HepG2 (cell line): ENCODE results near the gene RMI1.

ENCODE experiments used
- FLYWCH1 ChIP-seq: sonication (generic); formaldehyde crosslinking; IDR thresholded peaks from 2 replicates; pipeline ENCODE4 v1.8.1; 2023; ENCODE audit warnings: mild to moderate bottlenecking, missing genetic modification reagents
- FOSL2 ChIP-seq: sonication (generic); formaldehyde crosslinking; IDR thresholded peaks from 2 replicates; pipeline ENCODE4 v1.4.0; 2020; ENCODE audit warnings: missing genetic modification reagents
- HNRNPLL ChIP-seq: fragments of 200-400 bp; formaldehyde crosslinking; IDR thresholded peaks from 2 replicates; pipeline ENCODE4 v1.6.1; 2017; ENCODE audit warnings: mild to moderate bottlenecking, low read depth, low read length; ENCODE audit not compliant: poor library complexity, severe bottlenecking
- IRF9 ChIP-seq: sonication (generic); formaldehyde crosslinking; IDR thresholded peaks from 2 replicates; pipeline ENCODE4 v1.8.0; 2022; ENCODE audit warnings: missing genetic modification reagents, mild to moderate bottlenecking, borderline replicate concordance
- SRSF9 ChIP-seq: fragments of 200-400 bp; formaldehyde crosslinking; IDR thresholded peaks from 2 replicates; pipeline ENCODE4 v1.6.1; 2018; ENCODE audit warnings: borderline replicate concordance, mild to moderate bottlenecking, low read depth, low read length; ENCODE audit not compliant: insufficient read depth, poor library complexity, severe bottlenecking
- TAF1 ChIP-seq: sonication (generic); formaldehyde crosslinking; IDR thresholded peaks from 2 replicates; pipeline ENCODE4 v1.4.0; 2020; ENCODE audit warnings: missing genetic modification reagents
- THAP7 ChIP-seq: sonication (generic); formaldehyde crosslinking; IDR thresholded peaks from 2 replicates; pipeline ENCODE4 v1.8.1; 2023; ENCODE audit warnings: mild to moderate bottlenecking, missing genetic modification reagents

GRCh38 chr9:84003246-84003645 lies 22.6 kb downstream of the RMI1 start:
- no peak for TF ChIP-seq TAF1
- TF ChIP-seq FOSL2 (CRISPR knock-in tag), result no peak
- no peak for TF ChIP-seq IRF9
- TF ChIP-seq SRSF9, result no peak
- no peak for TF ChIP-seq FLYWCH1
- TF ChIP-seq HNRNPLL, result no peak
- no peak for TF ChIP-seq THAP7 (CRISPR knock-in tag)
